Measurements from ENCODE around the gene PRELP. TPM values are rescaled to one million over a fixed set of nuclear protein-coding genes. Genes with fewer than 3 reads are reported as not detected.

The PRELP gene
- total RNA-seq, 1 experiment from 2014 or later, result 0.07 TPM

GRCh38 chr1:203511513-203511912 lies 35.9 kb downstream of the PRELP start:
- Histone ChIP-seq H3K56ac (ENCODE audit: insufficient read length, low read depth, low read length) (no peak overlapping the region), H2BK15ac (ENCODE audit: low read depth, low read length) (no peak overlapping the region), H2BK120ac (ENCODE audit: low read depth, low read length, poor library complexity, severe bottlenecking) (no peak overlapping the region), H3K27me3 (ENCODE audit: insufficient read depth, low read length) (peaks cover 5% of the 10 kb centered on the region; the same call in 1 of the 2 replicates), H3K27ac (ENCODE audit: insufficient read length, low read depth, low read length) (no peak overlapping the region), H3K9me3 (ENCODE audit: control insufficient read depth, low read depth, low read length) (no peaks in the 10 kb centered on the region), H3K4ac (ENCODE audit: low read depth, low read length) (no peak overlapping the region), H2BK5ac (ENCODE audit: insufficient read length, low read length) (no peak overlapping the region), H2BK20ac (ENCODE audit: low read depth, low read length, poor library complexity, severe bottlenecking) (no peak overlapping the region), H3K23me2 (ENCODE audit: insufficient read length, low read depth, low read length, poor library complexity, severe bottlenecking) (peaks cover 7% of the 10 kb centered on the region), H3K4me1 (ENCODE audit: insufficient read depth, low read length) (peaks cover 9% of the 10 kb centered on the region), H3T11ph (ENCODE audit: low read length) (no peak overlapping the region), H3K79me1 (ENCODE audit: insufficient read depth, low read depth, low read length, poor library complexity, severe bottlenecking) (no peaks in the 10 kb centered on the region), H3K79me2 (ENCODE audit: insufficient read depth, low read length) (no peaks in the 10 kb centered on the region), H2BK12ac (ENCODE audit: insufficient read length, low read depth, low read length) (no peak overlapping the region), H3K4me2 (ENCODE audit: insufficient read depth, insufficient read length, low read length) (no peak overlapping the region), H3K23ac (ENCODE audit: insufficient read length, low read depth, low read length) (no peak overlapping the region), H4K91ac (ENCODE audit: insufficient read length, low read depth, low read length) (no peak overlapping the region), H3K9ac (ENCODE audit: extremely low read depth, insufficient read length, low read length) (no peak overlapping the region), H4K8ac (replicated peaks; ENCODE audit: insufficient read length, low read depth, low read length) (no peak overlapping the region), H2AFZ (ENCODE audit: low read length) (no peak overlapping the region), H2AK5ac (ENCODE audit: insufficient read length, low read length) (no peak overlapping the region), H3K14ac (ENCODE audit: insufficient read depth, low read length) (no peak overlapping the region), H4K5ac (ENCODE audit: insufficient read length, low read depth, low read length) (no peak overlapping the region), H4K20me1 (ENCODE audit: control insufficient read depth, insufficient read depth, insufficient read length) (no peaks in the 10 kb centered on the region), H3K18ac (ENCODE audit: insufficient read length, low read depth, low read length) (no peak overlapping the region)
- Mint-ChIP-seq H3K27ac (no peak overlapping the region), H3K4me3 (no peak overlapping the region), H3K4me1 (peaks cover 74 to 77% of the 10 kb centered on the region in 2 experiments), H3K36me3 (ENCODE audit: insufficient read depth in 1 of 3, low read depth in 3 of 3) (no peaks in the 10 kb centered on the region), H3K9me3 (no peaks in the 10 kb centered on the region; a peak in 1 of 5 replicates), H3K27me3 (ENCODE audit: low read depth) (peaks cover 44% of the 10 kb centered on the region)
- no peak for DNase-seq
- TF ChIP-seq, protein P1, sequence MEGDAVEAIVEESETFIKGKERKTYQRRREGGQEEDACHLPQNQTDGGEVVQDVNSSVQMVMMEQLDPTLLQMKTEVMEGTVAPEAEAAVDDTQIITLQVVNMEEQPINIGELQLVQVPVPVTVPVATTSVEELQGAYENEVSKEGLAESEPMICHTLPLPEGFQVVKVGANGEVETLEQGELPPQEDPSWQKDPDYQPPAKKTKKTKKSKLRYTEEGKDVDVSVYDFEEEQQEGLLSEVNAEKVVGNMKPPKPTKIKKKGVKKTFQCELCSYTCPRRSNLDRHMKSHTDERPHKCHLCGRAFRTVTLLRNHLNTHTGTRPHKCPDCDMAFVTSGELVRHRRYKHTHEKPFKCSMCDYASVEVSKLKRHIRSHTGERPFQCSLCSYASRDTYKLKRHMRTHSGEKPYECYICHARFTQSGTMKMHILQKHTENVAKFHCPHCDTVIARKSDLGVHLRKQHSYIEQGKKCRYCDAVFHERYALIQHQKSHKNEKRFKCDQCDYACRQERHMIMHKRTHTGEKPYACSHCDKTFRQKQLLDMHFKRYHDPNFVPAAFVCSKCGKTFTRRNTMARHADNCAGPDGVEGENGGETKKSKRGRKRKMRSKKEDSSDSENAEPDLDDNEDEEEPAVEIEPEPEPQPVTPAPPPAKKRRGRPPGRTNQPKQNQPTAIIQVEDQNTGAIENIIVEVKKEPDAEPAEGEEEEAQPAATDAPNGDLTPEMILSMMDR (conservative IDR thresholded peaks at IDR 0.05), result no peak
- WGBS (ENCODE audit: extremely low coverage, insufficient read length, low lambda C conversion rate), result no CpG with 5 or more reads among the region's 6 CpGs

Measured in H9 (cell line).